ENCODE results near the gene EFCAB12.

The EFCAB12 gene

DNA sequence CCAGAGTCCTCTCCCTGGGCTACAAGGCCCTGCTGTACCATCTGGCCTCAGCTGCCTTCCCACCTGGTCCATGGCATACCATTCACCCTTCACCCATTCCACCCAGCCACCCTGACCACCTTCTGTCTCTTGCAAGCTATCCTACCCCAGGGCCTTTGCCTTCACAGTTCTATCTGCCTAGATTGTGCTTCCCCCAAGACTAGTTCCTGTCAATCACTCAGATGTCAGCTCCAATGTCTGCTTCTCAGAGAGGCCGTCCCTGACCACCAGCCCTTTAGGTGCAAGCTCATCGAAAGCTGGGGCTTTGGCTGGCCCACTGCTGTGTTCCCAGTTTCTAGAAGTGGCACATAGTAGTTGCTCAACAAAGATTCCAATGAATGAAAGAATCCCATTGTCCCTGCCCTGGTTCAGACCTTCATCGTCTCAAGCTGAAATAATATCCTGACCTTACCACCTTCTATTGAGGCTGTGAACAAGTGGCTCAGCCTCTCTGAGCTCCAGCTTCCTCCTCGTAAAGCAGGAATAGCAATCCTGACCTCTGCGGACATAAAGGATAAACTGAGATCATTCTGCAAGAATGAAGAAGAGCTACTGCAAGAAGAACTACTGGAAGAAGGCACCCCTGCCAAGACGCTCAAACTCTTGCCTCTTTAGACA, 15.8 kb downstream of the EFCAB12 start:
- in situ Hi-C loops (cut with MboI; ENCODE audit: low sequenced_read_pairs, unreplicated experiment), result no loop called here
- DNase-seq (ENCODE audit: low spot score), result no peak
- TF ChIP-seq, protein P1, sequence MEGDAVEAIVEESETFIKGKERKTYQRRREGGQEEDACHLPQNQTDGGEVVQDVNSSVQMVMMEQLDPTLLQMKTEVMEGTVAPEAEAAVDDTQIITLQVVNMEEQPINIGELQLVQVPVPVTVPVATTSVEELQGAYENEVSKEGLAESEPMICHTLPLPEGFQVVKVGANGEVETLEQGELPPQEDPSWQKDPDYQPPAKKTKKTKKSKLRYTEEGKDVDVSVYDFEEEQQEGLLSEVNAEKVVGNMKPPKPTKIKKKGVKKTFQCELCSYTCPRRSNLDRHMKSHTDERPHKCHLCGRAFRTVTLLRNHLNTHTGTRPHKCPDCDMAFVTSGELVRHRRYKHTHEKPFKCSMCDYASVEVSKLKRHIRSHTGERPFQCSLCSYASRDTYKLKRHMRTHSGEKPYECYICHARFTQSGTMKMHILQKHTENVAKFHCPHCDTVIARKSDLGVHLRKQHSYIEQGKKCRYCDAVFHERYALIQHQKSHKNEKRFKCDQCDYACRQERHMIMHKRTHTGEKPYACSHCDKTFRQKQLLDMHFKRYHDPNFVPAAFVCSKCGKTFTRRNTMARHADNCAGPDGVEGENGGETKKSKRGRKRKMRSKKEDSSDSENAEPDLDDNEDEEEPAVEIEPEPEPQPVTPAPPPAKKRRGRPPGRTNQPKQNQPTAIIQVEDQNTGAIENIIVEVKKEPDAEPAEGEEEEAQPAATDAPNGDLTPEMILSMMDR (IDR thresholded peaks at IDR 0.05; ENCODE audit: borderline replicate concordance, control extremely low read depth, extremely low read depth, insufficient read depth, missing control alignments), result no peak

DNA sequence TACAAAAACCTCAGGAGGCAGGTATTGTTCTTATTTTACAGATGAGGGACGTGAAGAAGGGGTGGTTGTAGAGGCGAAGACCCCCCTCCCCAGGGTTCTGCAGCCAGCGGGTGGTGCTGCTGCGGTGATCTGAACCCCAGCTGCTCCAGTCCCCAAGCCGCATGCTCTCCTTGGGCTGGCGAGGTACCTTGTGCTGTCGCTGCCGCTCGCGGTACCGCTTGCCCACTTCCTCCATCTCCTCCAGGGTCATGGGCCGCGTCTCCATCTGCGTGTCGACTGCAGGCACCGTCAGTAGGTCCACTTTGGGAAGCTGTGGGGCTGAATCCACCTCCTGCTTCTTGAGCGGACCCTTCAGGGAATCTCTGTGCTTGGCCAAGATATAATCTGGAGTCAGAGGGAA, 17.5 kb downstream of the EFCAB12 start:
- no peak for DNase-seq (ENCODE audit: low spot score)
- TF ChIP-seq, protein P1 (IDR thresholded peaks at IDR 0.05; ENCODE audit: borderline replicate concordance, control extremely low read depth, extremely low read depth, insufficient read depth, missing control alignments), result no peak
- in situ Hi-C loops (cut with MboI; ENCODE audit: low sequenced_read_pairs, unreplicated experiment), result no loop called here

- DNase-seq (ENCODE audit: low spot score), result no peak
- in situ Hi-C loops (cut with MboI; ENCODE audit: low sequenced_read_pairs, unreplicated experiment), result no loop called here
- TF ChIP-seq, protein P1 (IDR thresholded peaks at IDR 0.05; ENCODE audit: borderline replicate concordance, control extremely low read depth, extremely low read depth, insufficient read depth, missing control alignments), result no peak
These were observed 18.9 kb downstream of the EFCAB12 start for GRCh38 chr3:129409541-129409940.

DNA sequence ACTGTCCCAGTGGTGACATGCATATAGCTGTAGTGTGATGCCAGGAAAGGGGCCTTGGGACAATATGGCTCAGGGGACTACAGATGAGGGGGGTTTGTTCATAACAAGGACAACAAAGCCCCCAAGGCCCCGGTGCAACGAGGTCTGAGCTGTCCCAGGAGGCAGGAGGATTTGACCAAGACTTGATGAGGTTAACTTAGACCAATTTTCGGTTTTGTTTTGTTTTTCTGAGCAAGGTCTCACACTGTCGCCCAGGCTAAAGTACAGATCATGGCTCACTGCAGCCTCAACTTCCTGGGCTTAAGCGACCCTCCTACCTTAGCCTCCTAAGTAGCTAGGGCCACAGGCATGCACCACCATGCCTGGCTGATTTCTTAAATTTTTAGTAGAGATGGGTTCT, 23.8 kb downstream of the EFCAB12 start:
- DNase-seq (ENCODE audit: low spot score), result no peak
- in situ Hi-C loops (cut with MboI; ENCODE audit: low sequenced_read_pairs, unreplicated experiment), result no loop called here
- TF ChIP-seq, protein P1 (IDR thresholded peaks at IDR 0.05; ENCODE audit: borderline replicate concordance, control extremely low read depth, extremely low read depth, insufficient read depth, missing control alignments), result no peak

GRCh38 chr3:129404130-129404529, 24.3 kb downstream of the EFCAB12 start:
- in situ Hi-C loops (cut with MboI; ENCODE audit: low sequenced_read_pairs, unreplicated experiment), result no loop called here
- no peak for DNase-seq (ENCODE audit: low spot score)

GRCh38 chr3:129403450-129403849, 25.0 kb downstream of the EFCAB12 start:
- TF ChIP-seq, protein P1 (IDR thresholded peaks at IDR 0.05; ENCODE audit: borderline replicate concordance, control extremely low read depth, extremely low read depth, insufficient read depth, missing control alignments), result no peak
- no peak for DNase-seq (ENCODE audit: low spot score)
- in situ Hi-C loops (cut with MboI; ENCODE audit: low sequenced_read_pairs, unreplicated experiment), result no loop called here

More at GRCh38 chr3:129404130-129404529, 24.3 kb downstream of the EFCAB12 start:
- TF ChIP-seq, protein P1 (IDR thresholded peaks at IDR 0.05; ENCODE audit: borderline replicate concordance, control extremely low read depth, extremely low read depth, insufficient read depth, missing control alignments), result no peak

Data from GM13976 (cell line).